Pons (tissue), 1 donor: ENCODE data around the gene RNF126.
A peak's percentile ranks its signal among the peaks of the same experiment; 100 is the strongest.
"Not testable (repeated sequence)": the region's sequence is repeated elsewhere in the genome, so short reads cannot be mapped to it uniquely, and the experiment has no call there.

ENCODE experiments used
- DNase-seq: peaks from one replicate; pipeline ENCODE4 v3.0.0-alpha.2; 2016; ENCODE audit warnings: low spot score

RNF126 gene

DNA sequence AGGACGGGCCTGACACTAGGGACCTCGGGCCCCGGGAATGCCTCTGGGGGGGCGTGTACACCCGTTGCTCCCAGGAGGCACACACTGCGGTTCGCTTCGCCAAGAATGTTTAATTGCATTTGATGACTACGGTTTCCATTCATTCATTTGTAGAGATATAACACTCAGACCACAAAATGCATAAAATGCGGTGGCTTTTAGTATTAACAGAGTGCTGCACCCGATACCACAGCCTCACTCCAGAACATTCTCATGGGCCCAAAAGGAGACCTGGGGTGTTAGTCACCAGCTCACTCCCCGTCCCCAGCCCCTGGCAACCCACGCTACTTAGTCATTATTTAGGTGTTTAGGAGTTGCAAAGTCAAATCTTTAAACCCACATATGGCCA lies 51.5 kb downstream of the RNF126 start:
- no peak for DNase-seq

DNA sequence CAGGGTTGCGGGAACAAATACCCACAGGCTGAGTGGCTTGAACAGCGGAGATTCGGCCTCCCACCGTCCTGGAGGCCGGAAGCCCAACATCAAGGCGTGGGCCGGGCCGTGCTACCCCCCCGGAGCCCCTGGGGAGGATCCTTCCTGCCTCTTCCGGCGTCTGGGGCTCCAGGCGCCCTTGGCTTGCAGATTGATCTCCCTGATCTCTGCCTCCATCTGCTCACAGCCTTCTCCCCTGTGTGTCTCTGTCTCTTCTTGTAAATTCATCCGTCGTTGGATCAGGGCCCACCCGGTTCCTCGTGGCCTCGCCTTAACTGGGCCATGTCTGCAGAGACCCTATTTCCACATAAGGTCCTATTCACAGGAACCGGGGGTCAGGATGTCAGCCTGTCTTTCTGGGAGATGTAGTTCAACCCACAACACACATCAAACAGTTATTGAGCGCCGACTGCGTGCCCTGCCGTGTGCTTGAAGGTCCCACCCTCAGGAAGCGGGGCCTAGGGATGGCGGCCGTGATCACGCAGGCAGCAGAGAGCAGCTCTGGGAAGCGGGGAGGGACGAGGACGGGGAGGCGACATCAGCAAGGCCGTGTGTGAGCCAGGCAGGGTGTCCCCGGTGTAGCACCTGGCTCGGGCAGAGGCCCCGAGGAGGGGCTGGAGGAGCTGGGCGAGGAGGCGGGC lies 52.1 kb downstream of the RNF126 start:
- DNase-seq = no peak

DNA sequence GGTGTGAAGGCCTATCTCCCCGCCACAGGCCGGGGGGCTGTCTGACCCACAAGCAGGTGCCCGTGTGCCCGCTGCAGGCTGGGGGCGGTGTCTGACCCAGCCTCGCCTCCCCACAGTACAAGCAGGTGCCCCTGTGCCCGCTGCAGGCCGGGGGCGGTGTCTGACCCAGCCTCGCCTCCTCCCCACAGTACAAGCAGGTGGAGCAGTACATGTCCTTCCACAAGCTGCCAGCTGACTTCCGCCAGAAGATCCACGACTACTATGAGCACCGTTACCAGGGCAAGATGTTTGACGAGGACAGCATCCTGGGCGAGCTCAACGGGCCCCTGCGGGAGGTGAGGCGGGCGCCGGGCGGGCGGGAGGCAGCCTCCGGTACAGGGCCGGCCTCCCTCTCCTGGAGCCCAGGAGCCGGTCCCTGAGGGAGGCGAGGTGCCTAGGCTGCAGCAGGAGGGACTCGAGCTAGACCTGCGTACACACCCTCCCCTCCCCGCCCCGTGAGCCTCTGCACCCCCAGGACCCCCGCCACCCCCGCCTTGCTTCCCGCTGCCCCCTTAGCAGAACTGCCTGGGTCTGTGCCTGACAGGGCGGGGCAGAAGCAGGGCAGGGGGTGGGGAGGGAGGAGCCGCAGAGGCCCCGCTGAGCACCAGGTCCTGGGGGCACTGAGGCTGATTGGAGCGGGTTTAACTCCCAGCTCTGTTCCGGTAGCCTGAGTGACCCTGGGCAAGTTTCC lies 52.8 kb downstream of the RNF126 start:
- no peak for DNase-seq

DNA sequence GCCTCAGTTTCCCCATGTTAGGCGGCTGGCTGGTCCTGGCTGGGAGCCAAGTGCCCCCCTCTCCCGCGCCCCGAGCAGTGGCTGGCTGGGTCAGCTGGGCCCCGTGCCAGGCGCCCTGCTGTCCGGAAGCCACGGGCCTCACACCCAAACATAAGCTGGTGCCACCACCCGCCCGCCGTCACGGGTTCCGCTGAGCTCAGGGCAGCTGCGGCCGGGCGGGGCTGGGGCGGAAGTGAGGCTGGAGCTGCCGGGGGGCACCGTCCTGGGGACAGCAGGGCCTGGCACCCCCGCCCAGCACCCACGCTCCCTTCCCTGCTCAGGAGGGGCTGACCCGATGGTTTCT lies 54.0 kb downstream of the RNF126 start:
- peak; percentile 82 for DNase-seq

DNA sequence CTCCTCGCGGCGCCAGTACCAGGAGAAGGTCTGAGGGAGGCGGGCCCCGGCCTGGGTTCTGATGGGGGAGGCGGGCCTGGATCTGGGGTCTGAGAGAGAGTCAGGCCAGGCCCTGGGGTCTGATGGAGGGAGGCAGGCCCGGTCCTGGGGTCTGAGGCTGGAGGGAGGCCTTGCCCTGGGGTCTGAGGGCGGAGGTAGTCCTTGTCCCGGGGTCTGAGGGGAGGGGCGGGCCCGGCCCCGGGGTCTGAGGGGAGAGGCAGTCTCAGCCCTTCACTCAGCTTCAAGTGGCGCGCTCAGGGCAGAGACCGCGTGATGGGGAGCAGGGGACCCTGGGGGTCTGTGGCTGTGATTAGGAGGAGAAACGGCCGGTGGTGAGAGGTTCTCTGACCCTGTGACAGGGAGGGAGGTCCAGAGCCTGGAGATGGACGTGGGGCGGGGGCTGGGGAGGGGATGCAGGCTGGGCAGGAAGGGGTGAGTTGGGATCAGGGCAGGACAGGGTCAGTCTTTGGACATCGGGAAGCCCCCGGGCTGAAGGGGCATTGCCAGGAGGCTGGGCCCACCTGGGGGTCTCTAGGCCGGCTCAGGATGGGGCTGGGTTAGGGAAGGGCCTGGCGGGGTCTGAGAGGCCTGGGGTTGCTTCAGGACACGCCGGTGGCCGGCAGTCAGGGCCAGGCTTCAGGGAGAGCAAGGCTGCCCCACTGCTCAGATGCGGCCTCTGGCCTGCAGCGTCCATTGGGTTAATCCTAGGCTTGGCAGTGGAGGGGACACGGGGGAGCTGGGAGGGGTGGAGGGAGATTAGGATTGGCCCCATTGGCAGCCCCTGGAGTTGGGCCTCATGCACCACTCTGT lies 54.6 kb downstream of the RNF126 start:
- DNase-seq = no peak

DNA sequence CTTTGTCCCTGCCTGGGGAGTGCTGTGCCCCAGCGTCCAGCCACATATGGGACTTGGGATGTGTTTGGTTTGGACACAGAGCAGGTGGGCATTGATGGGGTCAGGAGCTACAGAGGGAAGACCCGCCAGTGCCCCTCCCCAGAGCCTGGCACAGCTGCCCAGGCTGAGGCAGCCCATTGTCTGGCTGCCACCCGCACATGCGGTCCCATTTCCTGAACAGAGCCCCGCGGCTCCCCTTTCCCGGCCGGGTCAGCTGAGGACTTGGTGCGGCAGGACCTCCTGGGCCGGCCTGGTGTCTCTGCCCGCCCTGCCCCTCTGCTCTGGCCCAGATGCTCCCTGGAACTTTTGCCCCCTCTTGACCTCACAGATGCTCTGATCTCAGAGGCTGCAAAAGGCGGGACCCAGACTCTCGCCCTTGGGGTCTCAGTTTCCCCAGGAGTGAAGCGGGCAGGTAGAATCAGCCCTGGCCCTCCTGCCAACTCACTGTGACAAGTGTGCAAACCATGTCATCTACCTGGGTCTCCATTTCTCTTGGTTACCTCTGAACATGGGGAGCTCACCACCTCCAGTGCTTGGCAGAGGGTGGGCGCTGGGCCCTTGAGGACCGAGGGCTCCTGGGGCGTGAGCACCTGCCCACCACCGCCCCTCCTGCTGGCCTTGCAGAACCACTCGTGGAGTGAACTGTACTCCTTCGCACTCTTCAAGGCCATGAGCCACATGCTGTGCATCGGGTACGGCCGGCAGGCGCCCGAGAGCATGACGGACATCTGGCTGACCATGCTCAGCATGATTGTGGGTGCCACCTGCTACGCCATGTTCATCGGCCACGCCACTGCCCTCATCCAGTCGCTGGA lies 55.5 kb downstream of the RNF126 start:
- peak; percentile 54 for DNase-seq

DNA sequence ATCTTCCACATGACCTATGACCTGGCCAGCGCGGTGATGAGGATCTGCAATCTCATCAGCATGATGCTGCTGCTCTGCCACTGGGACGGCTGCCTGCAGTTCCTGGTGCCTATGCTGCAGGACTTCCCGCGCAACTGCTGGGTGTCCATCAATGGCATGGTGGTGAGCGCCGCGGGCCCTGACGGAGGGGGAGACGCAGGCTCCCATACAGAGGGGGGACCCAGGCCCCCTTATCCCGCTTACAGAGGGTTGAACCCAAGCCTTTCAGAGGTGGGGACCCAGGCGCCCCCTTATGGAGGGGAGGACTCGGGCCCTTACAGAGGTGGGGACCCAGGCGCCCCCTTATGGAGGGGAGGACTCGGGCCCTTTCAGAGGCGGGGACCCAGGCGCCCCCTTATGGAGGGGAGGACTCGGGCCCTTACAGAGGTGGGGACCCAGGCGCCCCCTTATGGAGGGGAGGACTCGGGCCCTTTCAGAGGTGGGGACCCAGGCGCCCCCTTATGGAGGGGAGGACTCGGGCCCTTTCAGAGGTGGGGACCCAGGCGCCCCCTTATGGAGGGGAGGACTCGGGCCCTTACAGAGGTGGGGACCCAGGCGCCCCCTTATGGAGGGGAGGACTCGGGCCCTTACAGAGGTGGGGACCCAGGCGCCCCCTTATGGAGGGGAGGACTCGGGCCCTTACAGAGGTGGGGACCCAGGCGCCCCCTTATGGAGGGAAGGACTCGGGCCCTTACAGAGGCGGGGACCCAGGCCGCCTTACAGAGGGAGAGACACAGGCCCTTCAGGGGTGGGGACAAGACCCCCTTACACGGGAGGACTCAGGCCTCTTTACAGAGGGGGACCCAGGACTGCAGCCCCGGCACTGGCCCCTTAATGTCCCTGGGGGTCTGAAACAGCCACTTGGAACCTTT lies 57.7 kb downstream of the RNF126 start:
- not testable (repeated sequence) for DNase-seq

DNA sequence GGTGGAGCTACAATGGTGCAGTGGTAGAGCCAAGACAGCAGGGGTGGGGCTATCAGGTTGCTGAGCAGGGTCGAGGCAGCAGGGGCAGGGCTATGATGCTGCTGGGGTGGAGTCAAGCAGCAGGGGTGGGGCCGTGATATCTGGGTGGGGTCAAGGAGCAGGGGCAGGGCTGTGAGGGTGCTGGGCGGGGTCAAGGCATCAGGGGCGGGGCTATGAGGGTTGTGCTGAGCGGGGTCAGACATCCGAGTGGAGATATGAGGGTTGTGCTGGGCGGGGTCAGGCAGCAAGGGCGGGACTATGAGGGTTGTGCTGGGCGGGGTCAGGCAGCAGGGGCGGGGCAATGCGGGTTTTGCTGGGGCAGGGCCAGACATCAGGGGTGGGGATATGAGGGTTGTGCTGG lies 58.7 kb downstream of the RNF126 start:
- DNase-seq = no peak

DNA sequence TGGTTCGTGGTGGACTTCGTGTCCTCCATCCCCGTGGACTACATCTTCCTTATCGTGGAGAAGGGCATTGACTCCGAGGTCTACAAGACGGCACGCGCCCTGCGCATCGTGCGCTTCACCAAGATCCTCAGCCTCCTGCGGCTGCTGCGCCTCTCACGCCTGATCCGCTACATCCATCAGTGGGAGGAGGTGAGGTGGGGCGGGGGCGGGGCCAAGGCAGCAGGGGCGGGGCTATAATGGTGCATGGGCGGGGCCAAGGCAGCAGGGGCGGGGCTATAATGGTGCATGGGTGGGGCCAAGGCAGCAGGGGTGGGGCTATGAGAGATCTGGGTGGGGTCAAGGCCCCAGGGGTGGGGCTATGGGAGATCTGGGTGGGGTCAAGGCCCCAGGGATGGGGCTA lies 59.2 kb downstream of the RNF126 start:
- not testable (repeated sequence) for DNase-seq

DNA sequence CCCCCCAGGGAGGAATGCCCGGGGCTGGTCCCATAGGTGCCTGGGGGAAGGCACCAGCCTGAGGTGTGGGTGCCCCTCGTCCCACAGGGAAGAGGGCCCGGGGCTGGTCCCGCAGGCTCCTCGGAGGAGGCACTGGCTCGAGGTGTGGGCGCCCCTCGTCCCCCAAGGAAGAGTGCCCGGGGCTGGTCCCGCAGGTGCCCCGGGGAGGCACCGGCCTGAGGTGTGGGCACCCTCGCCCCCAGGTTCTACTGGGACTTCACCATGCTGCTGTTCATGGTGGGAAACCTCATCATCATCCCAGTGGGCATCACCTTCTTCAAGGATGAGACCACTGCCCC lies 59.7 kb downstream of the RNF126 start:
- DNase-seq = not testable (repeated sequence)

DNA sequence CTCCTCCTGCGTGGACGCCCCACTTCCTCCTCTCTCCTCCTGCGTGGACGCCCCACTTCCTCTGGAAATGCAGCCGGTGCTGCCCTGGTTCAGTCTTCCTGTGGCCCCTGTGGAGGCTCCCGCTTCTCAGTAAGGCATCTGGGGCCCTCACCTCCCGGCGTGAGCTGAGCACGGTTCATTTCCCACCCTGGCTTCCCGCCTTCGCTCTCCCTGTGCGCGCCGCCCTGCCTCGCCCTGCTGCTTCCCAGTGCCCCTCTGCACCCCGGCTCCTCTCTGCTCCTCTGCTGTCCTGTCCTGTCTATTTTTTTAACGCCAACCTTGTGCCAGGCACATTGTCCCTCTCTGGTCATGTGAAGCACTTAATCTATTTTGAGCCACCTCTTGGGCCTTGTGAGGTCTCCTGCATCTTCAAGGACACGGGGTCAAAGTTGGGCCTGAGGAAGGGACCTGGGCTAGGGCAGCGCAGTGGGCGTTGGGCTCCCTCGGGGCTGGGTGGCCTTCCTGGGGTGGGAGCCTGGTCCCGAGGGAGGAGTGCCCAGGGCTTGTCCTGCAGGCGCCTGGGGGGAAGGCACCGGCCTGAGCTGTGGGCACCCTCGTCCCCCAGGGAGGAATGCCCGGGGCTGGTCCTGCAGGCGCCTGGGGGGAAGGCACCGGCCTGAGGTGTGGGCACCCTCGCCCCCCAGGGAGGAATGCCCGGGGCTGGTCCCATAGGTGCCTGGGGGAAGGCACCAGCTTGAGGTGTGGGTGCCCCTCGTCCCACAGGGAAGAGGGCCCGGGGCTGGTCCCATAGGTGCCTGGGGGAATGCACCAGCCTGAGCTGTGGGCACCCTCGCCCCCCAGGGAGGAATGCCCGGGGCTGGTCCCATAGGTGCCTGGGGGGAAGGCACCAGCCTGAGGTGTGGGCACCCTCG lies 60.4 kb downstream of the RNF126 start:
- no peak for DNase-seq

DNA sequence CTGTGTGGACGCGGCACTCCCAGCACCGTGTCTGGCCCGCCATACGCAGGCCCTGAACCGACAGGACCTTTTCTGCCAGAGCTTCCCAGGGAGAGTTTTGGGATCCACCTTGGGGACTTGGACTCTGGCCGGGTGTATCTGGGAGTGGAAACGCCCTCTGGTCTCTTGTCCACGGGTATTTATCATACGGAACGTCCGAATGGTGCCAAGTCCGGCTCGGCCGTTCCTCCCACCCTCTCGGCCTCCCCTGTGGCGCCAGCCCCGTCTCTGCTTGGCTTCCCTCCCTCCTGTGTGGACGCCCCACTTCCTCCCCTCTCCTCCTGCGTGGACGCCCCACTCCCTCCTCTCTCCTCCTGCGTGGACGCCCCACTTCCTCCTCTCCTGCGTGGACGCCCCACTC lies 61.2 kb downstream of the RNF126 start:
- DNase-seq = no peak

DNA sequence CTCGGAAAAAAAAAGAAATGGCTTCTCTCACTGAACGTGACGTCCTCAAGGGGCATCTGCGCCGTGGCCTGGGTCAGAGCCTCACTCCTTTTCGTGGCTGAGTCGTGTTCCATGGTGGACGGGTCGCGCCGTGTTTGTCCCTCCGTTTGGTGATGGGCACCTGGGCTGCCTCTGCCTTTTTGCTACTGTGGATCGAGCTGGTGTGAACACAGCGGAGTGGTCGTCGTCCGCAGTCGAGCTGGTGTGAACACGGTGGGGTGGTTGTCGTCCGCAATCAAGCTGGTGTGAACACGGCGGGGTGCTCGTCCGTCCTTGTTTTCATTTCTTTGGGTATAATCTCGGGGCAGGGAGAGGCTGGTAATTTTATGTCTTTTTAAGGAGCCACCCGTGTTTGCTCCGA lies 61.7 kb downstream of the RNF126 start:
- DNase-seq = no peak
